IPS-15b (cell line): Measurements from ENCODE around the gene HNRNPLL.

Source experiments
- H3K27me3 ChIP-seq: one replicate; pipeline ENCODE4 v1.6.1; 2013; ENCODE audit warnings: low read length; ENCODE audit not compliant: control insufficient read depth, insufficient read depth
- H3K36me3 ChIP-seq: one replicate; pipeline ENCODE4 v1.6.1; 2013; ENCODE audit warnings: low read length; ENCODE audit not compliant: control insufficient read depth, insufficient read depth
- H3K4me1 ChIP-seq: one replicate; pipeline ENCODE4 v1.6.1; 2013; ENCODE audit warnings: mild to moderate bottlenecking, low read length; ENCODE audit not compliant: control insufficient read depth, insufficient read depth
- H3K4me3 ChIP-seq: one replicate; pipeline ENCODE4 v1.5.1; 2013; ENCODE audit warnings: low read depth, low read length
- H3K9ac ChIP-seq: one replicate; pipeline ENCODE4 v1.6.1; 2013; ENCODE audit warnings: low read depth, mild to moderate bottlenecking, low read length
- H3K9me3 ChIP-seq: one replicate; pipeline ENCODE4 v1.6.1; 2013; ENCODE audit warnings: mild to moderate bottlenecking, low read length; ENCODE audit not compliant: control insufficient read depth, insufficient read depth

Gene HNRNPLL

DNA sequence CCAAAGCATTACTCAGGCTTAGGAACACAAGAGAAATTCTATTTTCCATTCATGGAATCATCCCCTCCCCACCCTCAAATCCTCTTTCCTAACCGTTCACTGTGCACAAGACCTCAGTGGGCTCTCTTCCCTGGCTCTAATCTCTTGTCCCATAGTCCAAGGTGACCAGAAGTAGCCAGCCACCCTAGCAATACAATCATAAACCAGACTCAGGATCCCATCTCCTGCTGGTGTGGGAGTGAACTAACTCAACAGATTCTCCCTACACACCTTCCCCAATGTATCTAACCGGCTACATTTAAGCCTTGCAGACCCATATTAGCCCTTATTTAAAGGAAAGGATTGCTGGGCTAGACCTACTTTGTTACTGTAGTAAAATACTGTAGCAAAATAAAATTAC is 45.5 kb downstream of the HNRNPLL start:
- H3K4me1 ChIP-seq = no peaks in the 10 kb centered on the region
- no peak overlapping the region for H3K4me3 ChIP-seq
- no peaks in the 10 kb centered on the region for H3K27me3 ChIP-seq
- no peaks in the 10 kb centered on the region for H3K9me3 ChIP-seq
- no peaks in the 10 kb centered on the region for H3K36me3 ChIP-seq
- H3K9ac ChIP-seq = no peak overlapping the region

DNA sequence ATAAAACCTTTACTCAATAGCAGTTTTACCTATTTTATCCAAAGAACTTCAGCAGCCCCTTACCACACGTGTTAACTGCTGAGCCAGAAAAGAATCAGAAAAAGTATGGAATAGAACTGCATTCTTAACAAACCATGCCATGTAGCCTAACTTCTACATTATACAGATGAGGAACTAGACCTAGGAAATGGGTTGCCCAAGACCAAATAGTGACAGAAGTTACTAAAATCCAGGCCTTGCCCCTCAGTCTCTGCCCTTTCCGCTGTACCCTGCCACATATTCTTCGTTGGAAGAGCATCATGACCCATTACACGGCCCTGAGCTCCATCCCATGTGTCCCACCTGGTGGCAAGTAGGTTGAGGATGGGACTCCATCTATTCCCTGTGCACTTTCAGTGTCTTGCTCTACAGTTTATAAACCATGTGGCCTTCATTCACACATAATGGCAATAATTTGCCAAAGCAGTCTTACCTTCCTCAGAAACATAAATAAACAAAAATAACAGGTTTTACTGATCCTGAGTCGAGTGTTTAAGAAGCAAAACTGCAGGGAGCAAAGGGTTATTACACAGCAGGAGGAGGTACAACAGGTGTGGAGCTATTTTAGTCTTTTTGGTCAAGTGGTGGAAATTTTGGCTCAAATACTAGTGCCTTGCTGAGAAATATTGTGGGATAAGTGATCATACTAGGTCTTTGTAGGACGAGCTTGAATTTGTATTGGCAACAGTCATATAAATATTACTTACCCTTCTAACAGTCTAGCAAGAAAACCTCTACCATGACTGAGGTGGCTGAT is 46.5 kb downstream of the HNRNPLL start:
- no peaks in the 10 kb centered on the region for H3K27me3 ChIP-seq
- H3K4me1 ChIP-seq = no peaks in the 10 kb centered on the region
- no peaks in the 10 kb centered on the region for H3K9me3 ChIP-seq
- no peak overlapping the region for H3K4me3 ChIP-seq
- H3K36me3 ChIP-seq = no peaks in the 10 kb centered on the region
- no peak overlapping the region for H3K9ac ChIP-seq

DNA sequence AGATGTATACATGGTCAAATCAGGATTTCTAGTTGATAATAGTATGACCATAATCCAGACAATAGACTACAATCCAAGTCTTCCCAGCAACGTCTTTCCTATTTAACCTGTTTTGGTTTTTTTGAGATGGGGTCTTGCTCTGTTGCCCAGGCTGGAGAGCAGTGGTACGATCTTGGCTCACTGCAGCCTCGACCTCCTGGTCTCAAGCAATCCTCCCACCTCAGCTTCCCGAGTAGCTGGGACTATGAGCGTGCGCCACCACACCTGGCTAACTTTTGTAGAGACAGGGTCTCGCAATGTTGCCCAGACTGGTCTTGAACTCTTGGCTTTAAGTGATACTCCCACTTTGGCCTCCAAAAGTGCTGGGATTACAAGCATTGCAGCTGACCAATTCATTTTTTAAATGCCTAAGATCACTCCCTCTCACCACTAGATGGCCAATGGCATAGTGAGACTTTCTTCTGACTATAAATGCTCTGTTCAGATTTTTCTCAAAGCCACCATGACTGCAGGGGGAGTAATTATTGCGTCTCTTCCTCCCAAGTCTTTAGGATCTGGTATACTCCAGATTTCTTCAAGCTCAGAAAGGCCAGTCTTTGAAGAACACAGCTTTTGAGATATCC is 47.6 kb downstream of the HNRNPLL start:
- H3K9ac ChIP-seq = no peak overlapping the region
- H3K36me3 ChIP-seq = no peaks in the 10 kb centered on the region
- no peaks in the 10 kb centered on the region for H3K4me1 ChIP-seq
- H3K27me3 ChIP-seq = no peaks in the 10 kb centered on the region
- H3K4me3 ChIP-seq = no peak overlapping the region
- H3K9me3 ChIP-seq = no peaks in the 10 kb centered on the region

DNA sequence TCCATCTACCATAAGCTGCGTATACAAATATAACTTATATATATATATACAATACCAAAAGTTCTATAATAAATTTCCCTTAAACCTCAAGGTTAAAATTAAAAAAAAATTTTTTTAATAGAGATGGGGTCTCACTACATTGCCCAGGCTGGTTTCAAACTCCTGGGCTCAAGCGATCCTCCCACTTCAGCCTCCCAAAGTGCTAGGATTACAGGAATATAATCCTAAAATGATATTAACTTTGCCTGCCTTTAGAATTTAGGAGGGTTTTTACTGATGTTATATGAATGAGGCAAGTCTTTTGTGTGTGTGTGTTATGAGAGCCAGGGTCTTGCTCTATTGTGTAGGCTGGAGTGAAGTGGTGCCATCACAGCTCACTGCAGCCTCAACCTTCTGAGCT is 49.2 kb downstream of the HNRNPLL start:
- no peaks in the 10 kb centered on the region for H3K36me3 ChIP-seq
- no peaks in the 10 kb centered on the region for H3K27me3 ChIP-seq
- H3K4me3 ChIP-seq = no peak overlapping the region
- H3K9ac ChIP-seq = no peak overlapping the region
- H3K9me3 ChIP-seq = no peaks in the 10 kb centered on the region
- peaks cover 4% of the 10 kb centered on the region for H3K4me1 ChIP-seq

DNA sequence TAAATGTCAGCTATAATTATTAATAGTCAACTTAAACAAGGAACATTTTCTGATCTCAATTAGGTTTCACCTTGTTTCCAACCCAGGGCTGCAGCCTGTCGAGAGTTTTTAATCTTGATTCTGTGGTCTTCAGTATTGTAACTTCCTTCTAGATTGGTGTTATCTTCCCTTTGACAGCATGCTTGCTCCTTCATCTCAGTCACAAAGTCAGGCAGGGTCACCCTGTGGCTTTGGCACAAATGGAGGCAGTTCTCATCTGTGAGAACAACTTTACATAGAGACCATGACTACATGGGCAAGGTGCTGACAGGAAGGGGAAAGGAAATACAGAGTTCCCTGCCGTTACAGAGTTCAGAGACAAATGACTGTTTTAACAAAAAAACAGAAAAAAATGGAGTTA is 50.5 kb downstream of the HNRNPLL start:
- H3K9me3 ChIP-seq = no peaks in the 10 kb centered on the region
- no peaks in the 10 kb centered on the region for H3K27me3 ChIP-seq
- no peak overlapping the region for H3K4me3 ChIP-seq
- H3K4me1 ChIP-seq = peaks cover 4% of the 10 kb centered on the region
- no peak overlapping the region for H3K9ac ChIP-seq
- no peaks in the 10 kb centered on the region for H3K36me3 ChIP-seq

DNA sequence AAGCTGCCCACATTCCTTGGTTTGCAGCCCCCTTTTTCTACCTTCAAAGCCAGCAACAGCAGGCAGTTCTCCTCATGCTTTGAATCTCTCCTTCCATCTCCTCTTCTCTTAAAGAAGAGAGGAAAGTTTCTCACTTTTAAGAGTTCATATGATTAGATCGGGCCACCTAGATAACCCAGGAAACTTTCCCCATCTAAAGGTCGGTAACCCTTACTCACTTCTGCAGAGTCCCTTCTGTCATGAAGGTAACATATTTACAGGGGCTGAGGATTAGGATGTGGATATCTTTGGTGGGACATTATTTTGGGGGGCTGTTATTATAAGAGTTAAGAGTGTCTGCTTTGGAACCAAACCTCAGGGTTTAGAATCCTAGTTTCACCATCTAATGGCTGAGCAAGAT is 51.0 kb downstream of the HNRNPLL start:
- H3K36me3 ChIP-seq = no peaks in the 10 kb centered on the region
- no peaks in the 10 kb centered on the region for H3K9me3 ChIP-seq
- no peak overlapping the region for H3K4me3 ChIP-seq
- peaks cover 4% of the 10 kb centered on the region for H3K4me1 ChIP-seq
- no peak overlapping the region for H3K9ac ChIP-seq
- H3K27me3 ChIP-seq = no peaks in the 10 kb centered on the region

DNA sequence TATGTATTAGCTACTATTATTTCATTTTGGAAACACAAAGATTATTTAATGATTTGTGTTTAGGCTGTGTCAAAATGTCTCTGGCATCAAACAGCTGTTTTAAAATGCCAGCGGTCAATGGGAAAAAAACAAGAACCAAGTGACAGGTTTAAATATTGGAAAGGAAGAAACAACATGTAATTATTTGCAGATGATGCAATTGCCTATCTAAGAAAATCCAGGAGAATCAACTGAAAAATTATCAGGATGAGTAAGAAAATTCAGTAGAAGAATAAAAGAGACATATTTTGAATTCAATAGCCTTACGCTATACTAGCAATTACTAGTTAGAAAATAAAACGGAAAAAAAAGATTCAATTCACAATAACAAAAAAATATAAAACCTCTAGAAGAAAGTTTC is 51.6 kb downstream of the HNRNPLL start:
- Histone ChIP-seq H3K36me3 (no peaks in the 10 kb centered on the region), H3K4me1 (peaks cover 4% of the 10 kb centered on the region), H3K9ac (no peak overlapping the region), H3K27me3 (no peaks in the 10 kb centered on the region), H3K4me3 (no peak overlapping the region), H3K9me3 (no peaks in the 10 kb centered on the region)

DNA sequence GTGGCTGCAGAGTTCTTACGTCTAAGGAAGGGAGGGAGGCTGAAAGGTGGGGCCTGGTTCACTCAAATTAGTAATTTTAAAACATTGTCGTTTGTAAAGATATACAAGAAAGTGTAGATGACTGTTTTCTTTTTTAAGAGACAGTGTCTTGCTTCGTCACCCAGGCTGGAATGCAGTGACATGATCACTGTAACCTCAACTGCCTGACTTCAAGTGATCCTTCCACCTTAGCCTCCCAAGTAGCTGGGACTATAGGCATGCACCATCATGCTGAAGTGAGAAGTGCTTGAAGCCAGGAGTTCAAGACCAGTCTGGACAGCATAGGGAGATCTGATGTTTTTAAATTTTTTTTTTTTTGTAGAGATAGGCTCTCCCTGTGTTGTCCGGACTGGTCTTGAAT is 52.9 kb downstream of the HNRNPLL start:
- no peaks in the 10 kb centered on the region for H3K27me3 ChIP-seq
- H3K36me3 ChIP-seq = no peaks in the 10 kb centered on the region
- H3K9me3 ChIP-seq = no peaks in the 10 kb centered on the region
- H3K9ac ChIP-seq = no peak overlapping the region
- H3K4me3 ChIP-seq = no peak overlapping the region
- peaks cover 4% of the 10 kb centered on the region for H3K4me1 ChIP-seq

DNA sequence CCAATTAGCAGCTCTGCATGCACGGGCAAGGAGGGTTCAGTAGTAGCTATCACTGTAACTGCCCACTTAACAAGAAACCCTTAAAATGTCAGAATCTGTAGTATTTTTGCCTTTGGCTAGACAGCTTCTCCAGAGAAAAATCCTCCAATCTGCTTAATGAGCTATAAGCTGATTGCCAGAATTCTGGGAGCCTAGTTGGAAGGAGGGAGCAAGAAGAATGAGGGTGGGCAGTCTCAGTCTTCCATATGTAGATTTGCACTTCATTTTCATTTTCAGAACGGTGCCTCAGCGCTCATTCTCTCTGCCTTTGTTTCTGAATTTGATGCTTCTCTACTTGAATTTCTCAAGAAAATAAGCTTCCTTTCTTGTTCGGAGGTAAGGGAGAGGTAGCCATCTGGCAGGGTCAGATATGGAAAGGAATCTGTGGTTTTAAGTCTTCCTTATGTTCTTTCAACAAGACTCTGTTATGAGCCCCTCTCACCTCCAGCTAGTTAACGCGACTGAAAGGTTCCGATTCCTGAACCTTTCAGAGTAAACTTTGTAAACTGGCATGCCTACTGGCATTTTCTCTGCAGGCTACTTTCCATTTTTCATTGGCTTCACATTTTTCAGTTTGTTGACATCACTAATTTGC is 53.5 kb downstream of the HNRNPLL start:
- H3K4me1 ChIP-seq = peaks cover 4% of the 10 kb centered on the region

DNA sequence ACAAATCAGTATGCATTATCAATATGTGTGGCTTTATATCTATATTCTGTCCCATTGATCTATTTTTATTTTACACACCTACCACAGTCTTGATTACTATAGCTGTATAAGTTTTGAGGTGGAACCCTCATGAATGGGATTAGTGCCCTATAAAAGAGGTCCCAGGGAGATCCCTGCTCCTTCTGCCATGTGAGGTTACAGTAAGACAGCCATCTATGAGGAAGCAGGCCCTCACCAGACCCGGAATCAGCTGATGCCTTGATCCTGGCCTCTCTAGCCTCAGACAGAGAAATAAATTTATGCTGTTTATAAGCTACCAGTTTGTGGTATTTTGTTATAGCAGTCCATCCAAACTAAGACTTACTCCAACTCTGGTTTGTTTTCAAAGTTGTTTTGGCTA is 54.9 kb downstream of the HNRNPLL start:
- no peak overlapping the region for H3K9ac ChIP-seq
- H3K36me3 ChIP-seq = no peaks in the 10 kb centered on the region
- no peaks in the 10 kb centered on the region for H3K9me3 ChIP-seq
- no peaks in the 10 kb centered on the region for H3K27me3 ChIP-seq
- no peak overlapping the region for H3K4me3 ChIP-seq
- peaks cover 8% of the 10 kb centered on the region for H3K4me1 ChIP-seq

More for the DNA sequence above, 53.5 kb downstream of the HNRNPLL start:
- no peak overlapping the region for H3K4me3 ChIP-seq
- no peak overlapping the region for H3K9ac ChIP-seq
- H3K9me3 ChIP-seq = no peaks in the 10 kb centered on the region
- H3K27me3 ChIP-seq = no peaks in the 10 kb centered on the region
- H3K36me3 ChIP-seq = no peaks in the 10 kb centered on the region

DNA sequence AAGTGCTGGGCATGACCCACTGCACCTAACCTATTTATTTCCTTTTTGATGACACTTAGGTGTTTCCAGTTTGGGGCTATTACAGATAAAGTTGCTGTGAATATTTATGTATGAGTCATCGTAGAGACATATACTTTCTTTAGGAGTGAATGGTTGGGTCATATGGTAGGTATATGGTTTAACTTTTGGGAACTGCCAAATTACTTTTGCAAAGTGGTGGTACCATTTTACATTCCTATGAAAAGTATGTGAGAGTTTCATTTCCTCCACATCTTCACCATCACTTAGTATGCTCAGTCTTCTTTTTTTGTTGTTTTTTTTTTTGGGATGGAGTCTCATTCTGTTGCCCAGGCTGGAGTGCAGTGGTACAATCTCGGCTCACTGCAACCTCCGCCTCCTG is 56.1 kb downstream of the HNRNPLL start:
- Histone ChIP-seq H3K4me1 (peaks cover 12% of the 10 kb centered on the region), H3K9me3 (no peaks in the 10 kb centered on the region), H3K36me3 (no peaks in the 10 kb centered on the region), H3K4me3 (no peak overlapping the region), H3K9ac (no peak overlapping the region), H3K27me3 (no peaks in the 10 kb centered on the region)

DNA sequence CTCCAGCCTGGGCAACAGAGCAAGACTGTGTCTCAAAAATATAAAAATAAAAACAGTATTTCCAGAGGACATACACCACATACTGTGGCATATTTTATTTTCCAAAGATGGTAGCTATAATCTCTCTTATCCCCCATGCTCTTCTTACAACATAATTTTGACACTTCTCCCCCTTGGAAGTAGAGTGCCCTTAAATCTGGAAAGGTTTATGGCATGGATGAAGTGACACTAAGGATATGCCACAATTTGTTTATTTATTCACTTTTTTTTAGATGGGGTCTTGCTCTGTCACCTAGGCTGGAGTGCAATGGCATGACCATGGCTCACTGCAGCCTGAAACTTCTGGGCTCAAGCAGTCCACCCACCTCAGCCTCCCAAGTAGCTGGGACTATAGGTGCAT is 56.7 kb downstream of the HNRNPLL start:
- no peaks in the 10 kb centered on the region for H3K9me3 ChIP-seq
- peaks cover 12% of the 10 kb centered on the region for H3K4me1 ChIP-seq
- no peaks in the 10 kb centered on the region for H3K36me3 ChIP-seq
- H3K9ac ChIP-seq = no peak overlapping the region
- H3K27me3 ChIP-seq = no peaks in the 10 kb centered on the region
- no peak overlapping the region for H3K4me3 ChIP-seq
